Measurements from ENCODE around the gene TCF23.

GRCh38 chr2:27147935-27148334, 869 bp upstream of the TCF23 start:
- no peak for TF ChIP-seq EZH2 (IDR thresholded peaks at IDR 0.05; ENCODE audit: low read depth)
- TF ChIP-seq, protein P1, sequence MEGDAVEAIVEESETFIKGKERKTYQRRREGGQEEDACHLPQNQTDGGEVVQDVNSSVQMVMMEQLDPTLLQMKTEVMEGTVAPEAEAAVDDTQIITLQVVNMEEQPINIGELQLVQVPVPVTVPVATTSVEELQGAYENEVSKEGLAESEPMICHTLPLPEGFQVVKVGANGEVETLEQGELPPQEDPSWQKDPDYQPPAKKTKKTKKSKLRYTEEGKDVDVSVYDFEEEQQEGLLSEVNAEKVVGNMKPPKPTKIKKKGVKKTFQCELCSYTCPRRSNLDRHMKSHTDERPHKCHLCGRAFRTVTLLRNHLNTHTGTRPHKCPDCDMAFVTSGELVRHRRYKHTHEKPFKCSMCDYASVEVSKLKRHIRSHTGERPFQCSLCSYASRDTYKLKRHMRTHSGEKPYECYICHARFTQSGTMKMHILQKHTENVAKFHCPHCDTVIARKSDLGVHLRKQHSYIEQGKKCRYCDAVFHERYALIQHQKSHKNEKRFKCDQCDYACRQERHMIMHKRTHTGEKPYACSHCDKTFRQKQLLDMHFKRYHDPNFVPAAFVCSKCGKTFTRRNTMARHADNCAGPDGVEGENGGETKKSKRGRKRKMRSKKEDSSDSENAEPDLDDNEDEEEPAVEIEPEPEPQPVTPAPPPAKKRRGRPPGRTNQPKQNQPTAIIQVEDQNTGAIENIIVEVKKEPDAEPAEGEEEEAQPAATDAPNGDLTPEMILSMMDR (conservative IDR thresholded peaks at IDR 0.05): no peak

Measured in PC-9 (cell line).